Fibroblast of villous mesenchyme (primary cell): ENCODE results near the gene KCNH2. TPM values are rescaled to one million over a fixed set of nuclear protein-coding genes. Genes with fewer than 3 reads are reported as not detected.

Source experiments
- DNase-seq: peaks from one replicate; pipeline ENCODE4 v3.0.0-alpha.2; 2010; ENCODE audit warnings: low read depth
- H3K4me3 ChIP-seq: 2 replicates; pipeline ENCODE4 v1.5.1; 2011; ENCODE audit warnings: low read depth, mild to moderate bottlenecking, low read length
- CTCF ChIP-seq: IDR thresholded peaks from 2 replicates; pipeline ENCODE4 v1.5.1; 2012; ENCODE audit warnings: low read depth, mild to moderate bottlenecking, low read length; ENCODE audit not compliant: insufficient read depth
- total RNA-seq: library from RNA; depleted of rRNA; stranded (reverse); fragments of >200 nt; gene quantifications from 2 replicates; pipeline ENCODE4 v1.2.3, GENCODE V29; 2012

KCNH2 gene
- total RNA-seq, 1 donor: 2.6 TPM

- no peak for TF ChIP-seq CTCF
- DNase-seq: no peak
- H3K4me3 ChIP-seq: no peak overlapping the region
Observed at GRCh38 chr7:150897502-150898474, 80.3 kb downstream of the KCNH2 start.

- DNase-seq: no peak
- no peak for TF ChIP-seq CTCF
- no peak overlapping the region for H3K4me3 ChIP-seq
Observed at GRCh38 chr7:150896562-150897209, 81.4 kb downstream of the KCNH2 start.

GRCh38 chr7:150895809-150896208 is 82.3 kb downstream of the KCNH2 start:
- H3K4me3 ChIP-seq: no peak overlapping the region
- TF ChIP-seq CTCF: no peak
- no peak for DNase-seq

Other genes with a start within 250 kb of the KCNH2 start
- gene GIMAP5, start 240.9 kb downstream of the KCNH2 start, total RNA-seq: not detected in 2 replicates
- gene TMEM176B, start 178.0 kb downstream of the KCNH2 start, total RNA-seq: 0.43 TPM in 1 of 2 replicates, not detected in the other
- under 0.01 TPM in 1 of 2 replicates, not detected in the other for gene TMEM176A, start 177.6 kb downstream of the KCNH2 start, total RNA-seq
- gene AOC1, start 125.8 kb downstream of the KCNH2 start, total RNA-seq: not detected in 2 replicates
- gene NOS3, start 12.7 kb upstream of the KCNH2 start, total RNA-seq: 1.3 and 3.5 TPM in 2 replicates
- gene ATG9B, start 46.2 kb upstream of the KCNH2 start, total RNA-seq: under 0.01 and 0.32 TPM in 2 replicates
- 35.4 and 36.4 TPM in 2 replicates for gene ABCB8, start 50.1 kb upstream of the KCNH2 start, total RNA-seq
- gene ASIC3, start 70.2 kb upstream of the KCNH2 start, total RNA-seq: under 0.01 and 0.32 TPM in 2 replicates
- 22.2 and 22.9 TPM in 2 replicates for gene CDK5, start 79.6 kb upstream of the KCNH2 start, total RNA-seq
- gene SLC4A2, start 81.3 kb upstream of the KCNH2 start, total RNA-seq: 85.5 and 102 TPM in 2 replicates
- 87.2 and 103 TPM in 2 replicates for gene FASTK, start 102.5 kb upstream of the KCNH2 start, total RNA-seq
- 17.7 and 21.6 TPM in 2 replicates for gene TMUB1, start 105.2 kb upstream of the KCNH2 start, total RNA-seq
- gene AGAP3, start 108.2 kb upstream of the KCNH2 start, total RNA-seq: 59.2 and 83.8 TPM in 2 replicates
- gene GBX1, start 189.4 kb upstream of the KCNH2 start, total RNA-seq: not detected in 2 replicates
- not detected in 2 replicates for gene ASB10, start 208.9 kb upstream of the KCNH2 start, total RNA-seq
- not detected in 2 replicates for gene H2BK1, start 232.2 kb upstream of the KCNH2 start, total RNA-seq
- 47.7 and 70.0 TPM in 2 replicates for gene ABCF2, start 248.9 kb upstream of the KCNH2 start, total RNA-seq